T-helper 2 cell treated with Interferon-gamma antibody and Interleukin-4, amounts not matched to agents 5 μg/mL and 100 μg/mL, for 36 hours (primary cell): Measurements from ENCODE around the gene RELN.
"Not testable (repeated sequence)": the region's sequence is repeated elsewhere in the genome, so short reads cannot be mapped to it uniquely, and the experiment has no call there.

Source experiments
- DNase-seq: peaks from one replicate; pipeline ENCODE4 v3.0.0; 2021; ENCODE audit warnings: low spot score
- H3K27ac Mint-ChIP-seq: one replicate; pipeline ENCODE4 v1.8.0; 2021; ENCODE audit warnings: mild to moderate bottlenecking, mixed read lengths
- H3K27me3 Mint-ChIP-seq: one replicate; pipeline ENCODE4 v1.8.0; 2021; ENCODE audit warnings: low read depth, mixed read lengths
- H3K36me3 Mint-ChIP-seq: one replicate; pipeline ENCODE4 v1.8.0; 2021; ENCODE audit warnings: low read depth, mixed read lengths
- H3K4me1 Mint-ChIP-seq: one replicate; pipeline ENCODE4 v1.8.0; 2021; ENCODE audit warnings: low read depth, mixed read lengths
- H3K4me3 Mint-ChIP-seq: one replicate; pipeline ENCODE4 v1.8.0; 2022; ENCODE audit warnings: mild to moderate bottlenecking, moderate library complexity, mixed read lengths
- H3K9me3 Mint-ChIP-seq: one replicate; pipeline ENCODE4 v1.8.0; 2021; ENCODE audit warnings: mixed read lengths

The RELN gene

DNA sequence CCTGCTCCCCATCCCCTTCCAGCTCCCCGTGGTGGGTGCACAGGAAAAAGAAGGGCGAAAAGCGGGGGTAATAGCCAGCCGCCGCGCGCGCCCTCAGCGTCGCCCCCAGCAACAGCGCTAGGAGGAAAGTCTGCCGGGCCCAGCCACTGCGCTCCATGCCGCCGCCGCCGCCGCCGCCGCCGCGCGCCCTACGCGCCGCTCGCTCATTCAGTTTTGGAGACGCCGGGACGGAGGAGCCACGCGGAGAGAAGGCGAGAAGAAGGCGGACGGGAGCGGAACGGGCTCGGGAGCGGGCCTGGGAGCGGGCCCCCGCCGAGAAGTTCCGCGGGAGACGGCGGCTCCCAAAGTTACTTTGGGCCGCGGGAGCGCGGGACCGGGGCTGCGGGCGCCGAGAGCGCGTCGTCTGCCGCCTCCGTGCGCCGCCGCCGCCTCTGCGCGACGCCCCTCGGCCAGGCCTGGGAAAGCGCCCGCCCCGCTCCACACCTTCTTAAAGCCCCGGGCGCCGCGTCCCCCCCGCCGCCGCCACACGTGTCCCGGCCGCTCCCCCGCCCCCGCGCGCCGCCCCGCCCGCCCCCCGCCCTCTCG, at the start of gene RELN:
Gene RELN, minus strand, starts transcription at position 459 of the 585 bp plus-strand sequence. Its CDS starts 302 bp downstream, at position 157.
- no peaks in the 10 kb centered on the region for H3K9me3 Mint-ChIP-seq
- no peak within 1 kb of the TSS for H3K27ac Mint-ChIP-seq
- no peak for DNase-seq
- peaks cover 5% of the 10 kb centered on the region for H3K4me1 Mint-ChIP-seq
- H3K4me3 Mint-ChIP-seq, result peak within 1 kb of the TSS; percentile 56
- no peaks in the 10 kb centered on the region for H3K36me3 Mint-ChIP-seq
- peaks cover 62% of the 10 kb centered on the region for H3K27me3 Mint-ChIP-seq

DNA sequence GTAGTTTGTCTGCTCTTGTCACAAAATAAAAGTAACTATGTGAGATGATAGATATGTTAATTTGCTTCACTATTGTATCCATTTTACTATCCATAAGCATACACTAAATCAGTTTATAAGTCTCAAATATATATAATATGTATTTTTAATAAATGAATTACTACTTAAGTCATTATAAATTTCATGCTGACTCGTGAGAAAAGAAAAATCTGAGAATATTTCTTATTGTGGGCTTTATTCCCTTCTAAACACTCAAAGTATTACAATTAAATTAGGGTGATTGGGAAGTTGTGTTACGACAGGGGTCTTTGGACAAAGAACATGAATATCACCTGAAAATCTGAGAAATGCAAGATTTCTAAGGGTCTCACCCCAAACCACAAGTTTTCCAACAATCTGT, 48.7 kb upstream of the RELN start:
- no peak for DNase-seq
- Mint-ChIP-seq H3K4me1 (no peaks in the 10 kb centered on the region), H3K27ac (no peak overlapping the region), H3K9me3 (no peaks in the 10 kb centered on the region), H3K27me3 (peaks cover 2% of the 10 kb centered on the region), H3K4me3 (no peak overlapping the region), H3K36me3 (no peaks in the 10 kb centered on the region)

GRCh38 chr7:104036889-104037288, 47.4 kb upstream of the RELN start:
- DNase-seq, H3K27me3 Mint-ChIP-seq, H3K4me1 Mint-ChIP-seq, H3K4me3 Mint-ChIP-seq, H3K9me3 Mint-ChIP-seq, H3K36me3 Mint-ChIP-seq, H3K27ac Mint-ChIP-seq: not testable (repeated sequence)

DNA sequence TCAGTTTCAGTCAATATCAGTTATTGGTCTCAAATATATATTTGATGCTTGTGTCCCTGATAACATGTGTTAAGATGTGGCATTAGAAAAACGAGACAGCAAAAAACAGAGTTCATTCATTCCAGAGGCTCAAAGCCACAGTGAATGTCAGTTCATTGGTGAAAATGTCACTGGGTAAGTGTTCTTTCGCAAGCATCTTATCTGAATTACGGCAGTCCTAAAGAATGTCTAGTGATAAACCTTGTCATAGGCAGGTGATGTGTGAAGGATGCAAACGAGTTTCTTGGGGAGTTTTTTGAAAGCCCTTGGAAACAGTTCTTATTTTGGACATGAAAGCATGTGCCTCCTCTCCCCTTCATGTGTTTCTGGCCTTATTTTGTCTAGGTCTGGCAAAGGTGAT, 45.9 kb upstream of the RELN start:
- Mint-ChIP-seq H3K36me3 (no peaks in the 10 kb centered on the region), H3K27me3 (no peaks in the 10 kb centered on the region), H3K27ac (no peak overlapping the region), H3K4me3 (no peak overlapping the region), H3K4me1 (no peaks in the 10 kb centered on the region), H3K9me3 (no peaks in the 10 kb centered on the region)
- no peak for DNase-seq

- Mint-ChIP-seq H3K27me3 (no peaks in the 10 kb centered on the region), H3K9me3 (no peaks in the 10 kb centered on the region), H3K36me3 (no peaks in the 10 kb centered on the region), H3K27ac (no peak overlapping the region), H3K4me3 (no peak overlapping the region), H3K4me1 (no peaks in the 10 kb centered on the region)
- no peak for DNase-seq
These were observed 45.2 kb upstream of the RELN start for GRCh38 chr7:104034679-104035078.

GRCh38 chr7:104033837-104034236, 44.4 kb upstream of the RELN start:
- Mint-ChIP-seq H3K4me3 (no peak overlapping the region), H3K27ac (no peak overlapping the region), H3K36me3 (no peaks in the 10 kb centered on the region), H3K9me3 (no peaks in the 10 kb centered on the region), H3K27me3 (no peaks in the 10 kb centered on the region), H3K4me1 (no peaks in the 10 kb centered on the region)
- no peak for DNase-seq

DNA sequence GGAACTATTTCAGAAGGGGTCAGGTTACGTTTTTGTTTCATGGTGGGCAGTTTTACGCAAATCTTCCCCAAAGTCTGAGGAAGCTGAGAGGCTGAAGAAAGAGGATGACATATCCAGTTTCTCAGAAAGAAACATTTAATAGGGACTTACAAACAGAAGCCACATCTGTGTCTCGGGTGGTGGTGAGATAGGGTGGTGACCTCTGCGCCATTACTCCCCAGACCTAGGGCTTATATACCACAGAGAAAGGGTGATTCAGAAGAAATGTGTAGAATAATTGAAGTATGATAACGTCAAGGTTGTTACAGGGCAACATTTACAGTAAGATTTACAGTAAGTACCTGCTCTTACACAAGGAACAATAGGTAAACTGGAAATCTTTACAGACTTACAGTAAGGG, 43.0 kb upstream of the RELN start:
- H3K27me3 Mint-ChIP-seq, result no peaks in the 10 kb centered on the region
- no peak overlapping the region for H3K4me3 Mint-ChIP-seq
- H3K27ac Mint-ChIP-seq, result no peak overlapping the region
- H3K36me3 Mint-ChIP-seq, result no peaks in the 10 kb centered on the region
- no peaks in the 10 kb centered on the region for H3K4me1 Mint-ChIP-seq
- H3K9me3 Mint-ChIP-seq, result no peaks in the 10 kb centered on the region
- no peak for DNase-seq

GRCh38 chr7:104029765-104030164, 40.3 kb upstream of the RELN start:
- H3K27ac Mint-ChIP-seq, result no peak overlapping the region
- no peaks in the 10 kb centered on the region for H3K27me3 Mint-ChIP-seq
- H3K4me3 Mint-ChIP-seq, result no peak overlapping the region
- no peaks in the 10 kb centered on the region for H3K4me1 Mint-ChIP-seq
- H3K9me3 Mint-ChIP-seq, result no peaks in the 10 kb centered on the region
- H3K36me3 Mint-ChIP-seq, result no peaks in the 10 kb centered on the region
- no peak for DNase-seq

DNA sequence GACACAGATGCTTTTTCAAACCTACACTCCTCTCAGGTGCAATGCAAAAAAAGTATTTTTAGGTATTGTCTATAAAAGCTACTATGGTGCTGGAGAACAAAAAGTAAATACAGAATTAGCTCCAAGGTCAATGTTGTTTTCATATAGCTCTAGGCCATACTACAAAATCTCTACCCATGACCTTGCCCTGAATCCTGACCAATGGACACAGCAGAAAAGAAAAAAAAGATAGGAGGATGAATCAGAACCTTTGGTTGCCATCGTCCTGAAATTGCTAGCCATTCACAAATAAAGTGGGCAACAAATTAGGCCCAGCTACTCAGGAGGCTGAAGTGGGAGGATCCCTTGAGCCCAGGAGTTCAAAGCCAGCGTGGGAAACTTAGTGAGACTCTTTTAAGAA, 35.2 kb upstream of the RELN start:
- DNase-seq, result no peak
- no peak overlapping the region for H3K27ac Mint-ChIP-seq
- no peaks in the 10 kb centered on the region for H3K9me3 Mint-ChIP-seq
- H3K4me3 Mint-ChIP-seq, result no peak overlapping the region
- no peaks in the 10 kb centered on the region for H3K4me1 Mint-ChIP-seq
- no peaks in the 10 kb centered on the region for H3K27me3 Mint-ChIP-seq
- H3K36me3 Mint-ChIP-seq, result no peaks in the 10 kb centered on the region

- DNase-seq, result no peak
- no peaks in the 10 kb centered on the region for H3K27me3 Mint-ChIP-seq
- H3K27ac Mint-ChIP-seq, result no peak overlapping the region
- no peaks in the 10 kb centered on the region for H3K36me3 Mint-ChIP-seq
- no peaks in the 10 kb centered on the region for H3K4me1 Mint-ChIP-seq
- H3K9me3 Mint-ChIP-seq, result no peaks in the 10 kb centered on the region
- no peak overlapping the region for H3K4me3 Mint-ChIP-seq
These were observed 33.6 kb upstream of the RELN start for GRCh38 chr7:104023100-104023499.

DNA sequence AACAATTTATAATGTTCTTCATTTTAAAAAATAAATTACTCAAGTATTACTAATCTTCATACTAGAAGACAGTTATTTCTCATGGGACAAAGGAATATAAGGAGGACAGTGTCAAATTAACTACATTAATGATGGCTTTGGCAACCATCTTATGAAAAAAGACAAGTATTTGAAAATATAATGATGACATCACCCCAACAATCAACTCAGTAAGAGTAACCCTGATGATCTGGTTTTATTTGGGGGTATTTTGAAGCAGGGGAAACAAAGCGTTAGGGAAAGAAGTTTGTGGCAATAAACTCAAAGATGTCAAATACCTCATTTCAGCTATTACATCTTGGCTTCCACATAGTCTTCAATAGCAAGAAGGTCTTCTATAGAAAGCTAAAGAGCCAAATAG, 29.0 kb upstream of the RELN start:
- Mint-ChIP-seq H3K4me3 (no peak overlapping the region), H3K4me1 (no peaks in the 10 kb centered on the region), H3K27ac (no peak overlapping the region), H3K9me3 (no peaks in the 10 kb centered on the region), H3K27me3 (peaks cover 2% of the 10 kb centered on the region), H3K36me3 (no peaks in the 10 kb centered on the region)
- no peak for DNase-seq

DNA sequence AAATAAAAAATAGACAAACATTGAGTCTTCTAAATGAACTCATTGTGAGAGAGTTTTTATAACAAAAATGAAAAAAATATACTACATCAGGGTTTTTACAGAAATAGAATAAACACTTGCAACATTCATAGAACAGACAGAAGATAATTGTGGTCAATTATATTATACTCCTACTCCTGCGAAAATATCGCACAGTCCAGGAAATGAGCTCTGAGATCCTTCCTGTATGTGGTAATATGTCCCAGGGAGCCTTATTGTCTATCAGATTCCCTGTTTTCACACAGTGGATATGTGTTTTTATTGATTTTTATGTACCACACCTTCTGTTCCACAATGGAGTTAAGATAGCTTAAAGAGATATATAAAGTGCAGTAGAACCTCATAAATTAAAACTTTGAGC, 27.5 kb upstream of the RELN start:
- no peak for DNase-seq
- no peak overlapping the region for H3K4me3 Mint-ChIP-seq
- H3K4me1 Mint-ChIP-seq, result no peaks in the 10 kb centered on the region
- H3K27me3 Mint-ChIP-seq, result peaks cover 2% of the 10 kb centered on the region
- H3K9me3 Mint-ChIP-seq, result no peaks in the 10 kb centered on the region
- no peak overlapping the region for H3K27ac Mint-ChIP-seq
- H3K36me3 Mint-ChIP-seq, result no peaks in the 10 kb centered on the region

- H3K36me3 Mint-ChIP-seq, result no peaks in the 10 kb centered on the region
- peaks cover 4% of the 10 kb centered on the region for H3K27me3 Mint-ChIP-seq
- no peaks in the 10 kb centered on the region for H3K9me3 Mint-ChIP-seq
- H3K4me3 Mint-ChIP-seq, result no peak overlapping the region
- no peak overlapping the region for H3K27ac Mint-ChIP-seq
- no peak for DNase-seq
- no peaks in the 10 kb centered on the region for H3K4me1 Mint-ChIP-seq
These were observed 23.4 kb upstream of the RELN start for GRCh38 chr7:104012835-104013234.

DNA sequence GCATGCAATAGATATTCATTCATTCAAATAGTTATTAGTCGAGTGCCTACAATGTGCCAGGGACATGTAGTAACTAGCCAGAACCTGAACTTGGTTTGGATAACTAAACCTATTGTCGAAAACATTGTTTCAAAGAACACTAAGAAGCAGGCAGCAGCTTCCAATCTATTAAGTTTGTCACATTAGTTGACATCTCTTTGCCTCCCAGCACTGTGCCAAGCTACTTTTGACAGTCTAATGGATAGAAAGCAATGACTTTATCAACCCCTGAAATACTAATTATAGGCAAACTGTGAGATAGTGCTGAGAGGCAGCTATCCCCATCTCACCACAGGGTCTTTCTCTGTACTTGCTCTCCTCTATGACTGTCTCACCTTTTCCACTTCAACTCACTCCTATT, 22.4 kb upstream of the RELN start:
- Mint-ChIP-seq H3K27me3 (peaks cover 4% of the 10 kb centered on the region), H3K9me3 (no peaks in the 10 kb centered on the region), H3K4me1 (no peaks in the 10 kb centered on the region), H3K27ac (no peak overlapping the region), H3K4me3 (no peak overlapping the region), H3K36me3 (no peaks in the 10 kb centered on the region)
- DNase-seq, result no peak

DNA sequence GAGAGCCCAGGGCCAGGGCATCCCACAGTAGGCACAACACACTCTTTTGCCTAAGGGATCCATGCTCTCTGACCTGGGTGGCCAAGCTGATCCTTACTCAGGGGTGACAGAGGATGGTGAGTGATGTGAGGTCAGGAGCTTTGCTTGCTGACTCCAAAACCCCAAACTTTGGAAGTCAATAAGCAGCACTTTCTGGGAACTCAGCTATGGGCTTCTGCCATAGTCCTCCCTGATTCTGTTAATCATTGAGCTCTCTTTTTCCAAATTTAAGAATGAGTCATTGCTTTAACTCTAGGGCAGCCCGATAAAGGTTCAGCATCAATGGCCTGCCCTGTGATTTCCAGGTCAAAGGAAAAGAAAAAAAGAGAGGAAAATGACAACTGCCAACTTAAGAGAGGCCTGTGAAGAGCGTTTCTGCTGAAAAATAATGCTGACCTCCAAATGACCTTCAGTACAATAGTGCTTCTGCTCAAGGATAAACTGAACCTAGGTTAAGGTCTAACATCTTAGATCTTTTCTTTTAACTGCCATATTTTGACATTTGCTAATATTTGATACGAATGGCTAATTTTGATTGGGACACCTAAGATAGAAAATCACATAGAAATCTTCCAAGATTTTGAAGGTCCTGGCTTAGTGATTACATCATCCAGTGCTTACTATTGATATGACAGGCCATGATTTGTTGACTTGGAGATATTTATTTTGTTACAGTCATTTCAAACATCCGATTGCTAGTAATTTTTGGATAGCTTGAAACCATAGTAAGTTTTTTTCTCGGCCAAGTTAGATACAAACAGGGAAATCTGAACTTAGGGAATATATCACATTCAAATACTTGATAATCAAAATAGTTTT, 20.8 kb upstream of the RELN start:
- Mint-ChIP-seq H3K36me3 (no peaks in the 10 kb centered on the region), H3K4me3 (no peak overlapping the region), H3K4me1 (no peaks in the 10 kb centered on the region), H3K9me3 (no peaks in the 10 kb centered on the region), H3K27me3 (peaks cover 4% of the 10 kb centered on the region), H3K27ac (no peak overlapping the region)
- no peak for DNase-seq
